GM10847 (cell line): ENCODE results near the gene CTXN1.

Source experiments
- POLR2A ChIP-seq: IDR thresholded peaks from 2 replicates; pipeline ENCODE4 v1.6.1; 2011; ENCODE audit not compliant: insufficient read length; ENCODE audit errors: extremely low read depth

The CTXN1 gene

DNA sequence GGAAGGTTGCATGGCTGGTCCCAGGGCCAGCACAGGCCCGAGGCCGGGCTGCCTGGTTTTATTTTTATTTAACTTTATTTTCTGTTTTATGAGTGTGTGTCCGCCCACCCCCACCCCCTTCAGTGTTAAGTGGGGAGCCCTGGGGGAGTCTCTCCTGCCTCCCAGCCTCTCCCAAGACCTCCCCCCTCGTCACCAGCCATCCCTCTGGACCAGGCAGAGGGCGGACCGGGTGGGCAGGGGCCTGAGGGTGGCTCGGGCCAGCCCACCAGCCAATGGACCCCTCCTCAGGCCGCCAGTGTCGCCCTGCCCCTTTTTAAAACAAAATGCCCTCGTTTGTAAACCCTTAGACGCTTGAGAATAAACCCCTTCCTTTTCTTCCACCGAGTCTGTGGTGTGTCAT, 11.8 kb downstream of the CTXN1 start:
- no peak for TF ChIP-seq POLR2A

DNA sequence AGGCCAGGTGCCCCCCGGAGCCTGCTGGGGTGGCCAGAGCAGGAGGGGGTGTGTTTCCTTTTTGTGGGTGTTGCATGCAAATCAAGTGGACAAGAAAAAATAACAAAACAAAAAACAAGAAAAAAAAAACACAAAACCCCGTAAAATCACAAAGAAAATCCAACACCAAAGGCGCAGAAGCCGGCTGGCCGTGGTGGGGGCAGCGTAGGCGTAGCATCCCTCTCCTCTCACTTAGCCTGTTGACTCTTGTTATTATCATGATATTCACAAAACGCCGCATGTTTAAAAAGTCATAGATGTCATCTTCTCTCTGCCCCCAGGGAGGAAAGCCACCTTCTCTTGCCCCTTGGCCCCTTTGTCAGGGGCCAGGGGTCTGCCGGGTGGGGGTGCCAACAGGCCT, 12.3 kb downstream of the CTXN1 start:
- no peak for TF ChIP-seq POLR2A

DNA sequence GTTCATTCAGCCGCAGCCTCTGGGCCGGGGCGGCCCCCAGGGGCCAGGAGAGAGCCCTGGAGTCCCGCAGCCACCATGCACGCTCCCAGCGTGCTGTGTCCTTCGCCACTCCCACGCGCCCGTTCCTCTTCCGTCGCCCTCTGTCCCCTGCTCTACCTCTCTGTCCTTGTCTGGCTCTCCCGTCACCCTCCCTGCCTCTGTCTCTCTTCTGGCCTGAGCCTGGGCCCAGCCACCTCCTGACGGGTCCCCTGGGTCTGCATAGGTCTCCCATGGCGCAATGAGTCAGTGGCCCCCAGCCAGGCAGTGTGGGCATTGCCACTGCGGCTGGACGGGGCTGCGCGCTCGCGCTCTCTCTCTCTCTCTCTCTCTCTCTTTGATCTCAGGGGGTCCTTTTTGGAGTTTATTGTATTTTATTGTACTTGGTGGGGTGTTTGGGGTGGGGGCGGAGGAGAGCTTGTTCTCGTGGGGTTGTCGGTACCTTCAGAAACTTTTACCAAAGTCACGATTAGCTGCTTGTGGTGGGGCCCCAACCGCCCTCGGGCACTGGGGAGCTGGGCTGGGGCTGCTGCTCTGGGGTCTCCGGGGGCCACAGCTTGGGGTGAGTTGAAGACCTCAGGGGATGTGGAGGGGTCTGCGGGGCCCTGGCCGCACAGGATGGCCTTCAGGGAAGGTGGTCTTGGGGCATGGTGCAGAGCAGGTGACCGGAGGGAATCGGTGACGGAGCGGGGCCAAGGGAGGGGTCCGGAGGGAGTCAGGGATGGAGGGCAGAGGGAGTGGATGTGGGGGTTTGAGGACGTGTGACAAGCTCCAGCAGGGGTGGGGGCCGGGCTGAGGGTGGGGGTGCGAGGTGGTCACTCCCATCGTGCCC, 13.0 kb downstream of the CTXN1 start:
- TF ChIP-seq POLR2A = no peak

DNA sequence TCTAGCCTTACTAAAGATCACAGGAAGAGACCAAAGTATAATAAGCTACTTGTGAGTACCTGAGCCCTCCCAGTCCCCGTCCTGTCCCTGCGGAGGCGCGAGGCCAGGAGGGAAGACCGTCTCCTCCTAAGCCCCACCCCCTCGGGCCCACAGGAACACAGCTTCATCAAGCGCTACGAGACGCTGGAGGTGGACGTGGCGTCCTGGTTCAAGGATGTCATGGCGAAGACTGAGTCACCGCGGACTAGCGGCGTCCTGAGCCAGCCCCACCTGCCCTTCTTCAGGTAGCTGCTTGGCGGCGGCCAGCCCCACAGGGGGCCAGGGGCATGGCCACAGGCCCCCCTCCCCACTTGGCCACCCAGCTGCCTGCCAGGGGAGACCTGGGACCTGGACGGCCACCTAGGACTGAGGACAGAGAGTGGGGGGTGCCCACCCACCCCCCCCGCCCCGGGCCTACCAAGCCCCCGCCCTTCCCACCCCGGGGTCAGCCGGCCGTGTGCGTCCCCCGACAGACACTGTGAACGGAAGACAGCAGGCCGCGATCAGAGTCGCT, 13.7 kb downstream of the CTXN1 start:
- TF ChIP-seq POLR2A = no peak

DNA sequence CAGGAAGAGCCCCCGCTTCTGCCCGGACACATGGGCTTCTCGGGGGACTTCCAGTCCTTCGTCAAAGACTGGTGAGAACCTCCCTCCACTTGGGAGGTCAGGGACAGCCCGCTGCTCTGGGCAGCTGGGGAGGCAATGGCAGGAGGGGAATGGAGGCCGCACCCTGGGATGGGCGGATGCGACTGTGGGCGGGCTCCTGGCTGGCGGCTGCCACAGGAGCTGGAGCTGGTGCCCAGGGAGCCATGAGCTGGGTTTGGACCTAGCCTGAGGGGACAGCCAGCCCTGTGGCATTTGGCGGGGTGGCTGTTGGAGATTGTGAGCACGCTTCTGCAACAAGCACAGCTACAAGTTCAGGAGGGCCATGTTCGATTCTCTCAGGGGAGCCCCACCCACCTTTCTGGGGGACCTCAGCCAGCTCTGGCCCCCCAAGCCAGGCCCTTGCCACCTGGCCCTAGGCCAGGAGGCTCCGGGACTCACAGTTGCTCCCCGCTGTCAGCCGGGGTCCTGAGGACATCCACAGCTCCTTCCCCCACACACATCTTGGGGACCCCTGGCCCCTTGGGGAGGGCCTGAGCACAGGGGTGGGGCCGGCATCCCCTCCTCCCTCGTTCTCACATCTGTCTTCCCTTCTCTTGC, 14.3 kb downstream of the CTXN1 start:
- no peak for TF ChIP-seq POLR2A

DNA sequence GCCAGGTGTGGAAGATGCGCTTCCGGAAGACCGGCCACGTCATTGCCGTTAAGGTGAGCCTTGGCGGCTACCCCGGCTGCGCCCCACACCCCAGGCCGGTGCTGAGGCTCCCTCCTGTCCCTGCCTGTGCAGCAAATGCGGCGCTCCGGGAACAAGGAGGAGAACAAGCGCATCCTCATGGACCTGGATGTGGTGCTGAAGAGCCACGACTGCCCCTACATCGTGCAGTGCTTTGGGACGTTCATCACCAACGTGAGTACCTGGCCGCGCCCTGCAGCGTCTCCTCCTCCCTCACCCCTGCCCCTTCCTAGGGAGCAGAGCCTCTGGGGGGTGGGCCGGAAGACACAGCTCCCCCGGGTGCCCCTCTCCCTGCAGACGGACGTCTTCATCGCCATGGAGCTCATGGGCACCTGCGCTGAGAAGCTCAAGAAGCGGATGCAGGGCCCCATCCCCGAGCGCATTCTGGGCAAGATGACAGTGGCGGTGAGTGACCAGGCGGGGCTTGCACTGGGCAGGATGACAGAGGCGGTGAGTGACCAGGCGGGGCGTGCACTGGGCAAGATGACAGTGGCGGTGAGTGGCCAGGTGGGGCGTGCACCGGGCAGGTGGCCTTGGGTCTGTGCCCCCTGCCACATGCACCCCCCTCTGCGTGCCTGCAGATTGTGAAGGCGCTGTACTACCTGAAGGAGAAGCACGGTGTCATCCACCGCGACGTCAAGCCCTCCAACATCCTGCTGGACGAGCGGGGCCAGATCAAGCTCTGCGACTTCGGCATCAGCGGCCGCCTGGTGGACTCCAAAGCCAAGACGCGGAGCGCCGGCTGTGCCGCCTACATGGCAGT, 15.4 kb downstream of the CTXN1 start:
- TF ChIP-seq POLR2A = no peak

DNA sequence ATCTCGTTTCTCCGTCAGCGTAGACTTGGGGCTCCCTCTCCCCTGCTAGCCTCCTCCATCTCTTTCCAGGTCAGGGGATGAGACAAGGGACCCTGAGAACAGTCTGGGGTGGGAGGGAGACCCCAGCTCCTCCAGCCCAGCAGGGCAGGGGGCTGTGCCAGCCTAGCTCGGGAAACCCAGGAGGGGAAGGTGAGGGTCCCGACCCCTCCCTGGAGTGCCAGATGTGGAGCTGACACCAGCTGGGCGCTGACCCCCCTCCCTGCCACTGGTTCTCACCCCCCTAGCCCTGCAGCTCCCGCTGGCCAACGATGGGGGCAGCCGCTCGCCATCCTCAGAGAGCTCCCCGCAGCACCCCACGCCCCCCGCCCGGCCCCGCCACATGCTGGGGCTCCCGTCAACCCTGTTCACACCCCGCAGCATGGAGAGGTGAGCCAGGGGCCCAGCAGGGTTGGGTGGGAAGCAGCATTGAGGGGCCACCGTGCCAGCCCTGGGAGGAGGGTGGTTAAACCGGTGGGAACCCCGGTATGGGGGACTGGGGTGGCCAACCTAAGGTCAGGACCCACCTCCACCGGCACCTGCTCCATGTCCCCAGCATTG, 16.4 kb downstream of the CTXN1 start:
- TF ChIP-seq POLR2A = no peak

DNA sequence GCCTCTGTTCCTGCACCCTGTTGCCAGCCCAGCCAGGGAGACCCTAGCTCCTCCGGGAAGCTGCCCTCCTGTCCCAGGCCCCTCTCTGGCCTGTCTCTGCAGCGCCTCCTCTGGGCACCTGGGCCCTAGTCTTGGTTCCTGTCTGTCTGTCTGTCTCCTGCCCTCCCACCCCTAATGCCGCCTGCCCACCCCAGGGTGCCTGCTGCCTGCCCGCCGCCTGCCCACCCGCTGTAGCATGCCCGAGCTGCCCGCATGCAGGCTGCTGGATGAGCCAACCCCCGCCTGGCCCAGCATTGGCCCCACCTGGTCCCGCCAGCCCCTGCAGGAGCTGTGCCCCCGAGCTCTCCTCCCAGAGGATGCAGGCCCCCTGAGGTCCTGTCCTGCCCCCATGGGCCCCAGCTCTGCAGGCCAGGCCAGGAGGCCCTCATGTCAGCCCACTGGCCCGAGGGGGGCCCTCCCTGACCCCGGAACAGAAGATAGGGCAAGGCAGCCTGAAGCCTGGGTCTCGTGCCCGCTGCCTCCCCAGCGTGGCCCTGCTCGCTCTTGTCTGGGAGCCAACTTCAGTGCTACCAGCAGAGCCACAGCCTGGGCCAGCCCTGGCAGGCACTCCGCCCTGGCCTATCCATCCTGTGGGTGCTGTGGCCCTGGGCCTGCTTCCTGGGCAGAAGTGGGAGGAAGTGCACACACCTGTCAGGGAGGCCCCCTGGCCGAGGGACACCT, 17.0 kb downstream of the CTXN1 start:
- no peak for TF ChIP-seq POLR2A

DNA sequence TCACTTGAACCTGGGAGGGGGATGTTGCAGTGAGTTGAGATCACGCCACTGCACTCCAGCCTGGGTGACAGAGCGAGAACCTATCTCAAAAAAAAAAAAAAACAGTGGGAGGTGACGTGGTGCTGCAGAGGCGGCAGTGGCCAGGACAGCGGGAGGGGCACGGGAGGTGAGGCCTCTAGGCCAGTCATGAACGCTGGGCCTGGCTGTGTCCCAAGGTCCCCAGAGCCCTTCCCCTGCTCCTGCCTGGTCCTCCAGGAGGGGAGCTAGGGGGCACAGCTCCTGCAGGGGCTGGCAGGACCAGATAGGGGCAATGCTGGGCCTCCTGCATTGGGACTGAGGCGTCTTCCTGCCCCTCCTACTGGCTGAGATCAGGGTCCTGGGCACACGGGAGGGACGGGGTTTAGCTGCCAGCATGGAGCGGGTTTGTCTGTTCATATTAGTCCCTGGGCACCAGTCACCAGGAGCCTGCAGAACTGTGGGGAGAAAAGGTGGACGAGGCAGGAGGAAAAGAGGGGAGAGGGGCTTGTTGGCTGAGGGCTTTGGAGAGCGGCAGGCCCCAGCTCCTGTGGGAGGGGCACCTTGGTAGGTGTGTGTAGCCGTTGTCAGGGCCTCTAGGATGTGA, 17.7 kb downstream of the CTXN1 start:
- TF ChIP-seq POLR2A = no peak

DNA sequence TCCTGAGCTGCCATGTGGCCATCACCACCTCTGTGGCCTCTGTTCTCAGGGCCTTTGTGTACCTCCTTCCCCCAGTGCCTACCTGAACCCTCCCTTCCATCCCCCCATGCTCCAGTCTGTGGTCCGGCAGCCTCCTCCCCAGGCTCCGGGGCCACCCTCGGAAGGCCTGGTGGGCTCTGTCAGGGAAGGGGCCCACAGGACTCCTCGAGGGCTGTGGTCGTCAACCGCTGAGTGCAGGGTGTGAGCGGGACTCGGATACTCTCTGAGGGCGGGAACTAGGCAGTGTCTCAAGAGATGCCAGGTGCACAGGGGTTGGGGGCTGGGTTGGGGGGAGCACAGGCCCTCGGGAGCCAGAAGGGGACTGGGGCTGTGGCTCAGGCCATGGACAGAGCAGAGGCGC, 18.4 kb downstream of the CTXN1 start:
- no peak for TF ChIP-seq POLR2A

DNA sequence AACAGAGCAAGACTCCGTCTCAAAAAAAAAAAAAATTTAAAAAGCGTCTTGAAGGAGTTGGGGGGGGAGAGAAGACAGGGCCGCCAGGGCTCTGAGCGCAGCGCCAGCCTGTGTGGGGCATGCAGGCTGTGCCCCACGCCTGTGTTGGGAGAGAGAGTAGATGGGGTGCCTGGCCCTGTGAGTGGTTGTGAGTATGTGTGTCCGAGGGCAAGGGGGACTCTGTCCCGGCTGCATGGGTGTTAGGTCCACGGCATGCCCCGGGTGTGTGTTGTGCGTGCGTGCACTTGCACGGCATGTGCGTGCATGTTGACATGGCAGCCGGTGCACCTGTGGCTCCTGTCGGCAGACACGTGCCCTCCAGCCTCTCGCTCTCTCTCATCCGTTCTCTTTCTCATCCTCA, 18.8 kb downstream of the CTXN1 start:
- TF ChIP-seq POLR2A = no peak

DNA sequence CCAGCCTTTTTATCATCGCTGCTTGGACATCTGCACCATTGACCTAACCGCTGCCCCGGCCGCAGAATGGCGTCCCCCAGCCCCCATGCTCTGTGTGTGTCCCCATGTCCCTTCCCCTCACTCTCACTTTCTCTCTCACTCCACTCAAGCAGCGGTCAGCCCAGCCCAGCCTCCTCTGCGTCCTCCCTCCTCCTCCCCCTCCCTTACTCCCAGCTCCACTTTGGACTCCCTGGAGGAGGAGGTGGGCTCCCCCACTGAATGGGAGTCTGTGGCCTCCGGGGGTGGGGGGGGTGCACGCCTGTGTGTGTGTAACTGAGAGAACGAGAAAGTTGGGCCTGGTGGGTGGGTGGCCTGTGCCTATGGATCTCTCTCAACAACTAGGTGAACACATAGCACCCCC, 20.1 kb downstream of the CTXN1 start:
- no peak for TF ChIP-seq POLR2A

DNA sequence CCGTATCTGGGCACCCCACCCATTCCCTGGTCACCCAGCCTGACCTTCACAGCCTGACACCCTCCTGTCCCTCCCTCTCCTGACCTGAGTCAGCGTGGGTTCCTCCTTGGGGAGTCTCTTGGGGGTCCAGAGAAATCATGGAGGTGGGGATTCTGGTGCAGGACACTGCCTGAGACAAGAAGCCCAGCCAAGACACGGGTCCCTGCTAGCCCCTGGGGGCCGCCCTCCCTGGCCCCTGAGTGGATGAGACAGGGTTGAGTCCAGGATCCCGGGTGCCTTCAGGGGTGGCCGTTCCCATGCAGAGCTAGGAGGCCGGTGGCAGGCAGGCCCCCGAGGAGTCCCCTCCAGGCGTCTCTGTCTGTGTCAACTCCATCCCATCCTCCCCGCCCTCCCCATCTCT, 20.7 kb downstream of the CTXN1 start:
- TF ChIP-seq POLR2A = no peak
